ENCODE measurements around the gene SDHC. TPM values are rescaled to one million over a fixed set of nuclear protein-coding genes. Genes with fewer than 3 reads are reported as not detected.

Gene SDHC
- total RNA-seq, 2 experiments from 2014 or later = 160 to 175 TPM

DNA sequence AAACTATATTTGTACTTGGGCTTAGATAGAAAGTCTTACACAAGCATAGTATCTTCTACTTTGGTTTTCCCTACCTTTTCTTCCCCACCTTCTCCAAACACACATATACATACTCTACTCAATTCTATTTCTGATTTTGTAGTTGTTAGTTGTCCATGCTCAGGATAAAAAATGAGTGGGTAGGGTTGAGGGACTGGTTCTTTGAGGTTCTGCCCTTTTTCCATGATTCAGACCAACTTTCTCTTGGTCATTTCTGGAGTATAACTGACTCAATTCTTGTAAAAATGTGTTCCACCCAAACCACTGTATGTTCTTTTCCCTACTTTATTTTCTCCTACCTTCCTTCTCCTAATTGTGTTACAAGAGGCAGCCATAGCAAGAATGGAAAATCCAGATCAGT is 50.2 kb downstream of the SDHC start:
- Mint-ChIP-seq H3K27ac (peak overlapping the region; percentile 65), H3K27me3 (no peaks in the 10 kb centered on the region), H3K9me3 (no peaks in the 10 kb centered on the region), H3K36me3 (ENCODE audit: low read depth) (peaks cover 22% of the 10 kb centered on the region), H3K4me1 (ENCODE audit: low read depth) (peaks cover 25% of the 10 kb centered on the region), H3K4me3 (no peak overlapping the region)
- ATAC-seq (no peak), DNase-seq (no peak)
- TF ChIP-seq, protein P1, sequence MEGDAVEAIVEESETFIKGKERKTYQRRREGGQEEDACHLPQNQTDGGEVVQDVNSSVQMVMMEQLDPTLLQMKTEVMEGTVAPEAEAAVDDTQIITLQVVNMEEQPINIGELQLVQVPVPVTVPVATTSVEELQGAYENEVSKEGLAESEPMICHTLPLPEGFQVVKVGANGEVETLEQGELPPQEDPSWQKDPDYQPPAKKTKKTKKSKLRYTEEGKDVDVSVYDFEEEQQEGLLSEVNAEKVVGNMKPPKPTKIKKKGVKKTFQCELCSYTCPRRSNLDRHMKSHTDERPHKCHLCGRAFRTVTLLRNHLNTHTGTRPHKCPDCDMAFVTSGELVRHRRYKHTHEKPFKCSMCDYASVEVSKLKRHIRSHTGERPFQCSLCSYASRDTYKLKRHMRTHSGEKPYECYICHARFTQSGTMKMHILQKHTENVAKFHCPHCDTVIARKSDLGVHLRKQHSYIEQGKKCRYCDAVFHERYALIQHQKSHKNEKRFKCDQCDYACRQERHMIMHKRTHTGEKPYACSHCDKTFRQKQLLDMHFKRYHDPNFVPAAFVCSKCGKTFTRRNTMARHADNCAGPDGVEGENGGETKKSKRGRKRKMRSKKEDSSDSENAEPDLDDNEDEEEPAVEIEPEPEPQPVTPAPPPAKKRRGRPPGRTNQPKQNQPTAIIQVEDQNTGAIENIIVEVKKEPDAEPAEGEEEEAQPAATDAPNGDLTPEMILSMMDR (IDR thresholded peaks at IDR 0.05) = no peak
- intact Hi-C loops (cut with micrococcal nuclease) = no loop called here
- ChIA-PET CTCF (interaction anchor here (1.2 kb wide), 1 partner anchor 18 kb away, joined by 6 read pairs; no protein-coding TSS in a partner anchor), POLR2A (no interaction called here)

DNA sequence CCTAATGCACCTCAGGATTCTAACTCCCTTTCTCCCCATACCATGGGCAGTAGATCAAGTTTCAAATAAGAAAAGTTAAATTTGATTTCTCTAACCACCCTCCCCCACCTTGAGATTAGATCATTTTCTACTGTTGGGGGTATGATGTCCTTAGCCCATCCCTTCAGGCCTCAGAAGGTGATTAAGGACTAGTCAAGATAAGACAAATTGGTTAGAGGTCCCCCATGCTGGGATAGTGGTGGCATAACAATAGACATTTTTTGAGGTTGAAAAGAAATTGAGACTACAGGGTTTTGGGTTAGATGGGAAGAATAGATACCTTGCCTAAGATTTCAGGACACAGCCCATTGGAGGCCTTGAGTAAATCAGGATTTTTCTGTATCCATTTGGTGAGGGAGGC is 51.0 kb downstream of the SDHC start:
- H3K9me3 Mint-ChIP-seq = no peaks in the 10 kb centered on the region
- TF ChIP-seq, protein P1 (IDR thresholded peaks at IDR 0.05) = no peak
- DNase-seq (no peak), ATAC-seq (no peak)
- no peak overlapping the region for H3K27ac Mint-ChIP-seq
- intact Hi-C loops (cut with micrococcal nuclease) = no loop called here
- H3K4me3 Mint-ChIP-seq = no peak overlapping the region
- peaks cover 17% of the 10 kb centered on the region for H3K4me1 Mint-ChIP-seq (ENCODE audit: low read depth)
- no peaks in the 10 kb centered on the region for H3K27me3 Mint-ChIP-seq
- peaks cover 20% of the 10 kb centered on the region for H3K36me3 Mint-ChIP-seq (ENCODE audit: low read depth)
- ChIA-PET POLR2A (no interaction called here), CTCF (no interaction called here)

DNA sequence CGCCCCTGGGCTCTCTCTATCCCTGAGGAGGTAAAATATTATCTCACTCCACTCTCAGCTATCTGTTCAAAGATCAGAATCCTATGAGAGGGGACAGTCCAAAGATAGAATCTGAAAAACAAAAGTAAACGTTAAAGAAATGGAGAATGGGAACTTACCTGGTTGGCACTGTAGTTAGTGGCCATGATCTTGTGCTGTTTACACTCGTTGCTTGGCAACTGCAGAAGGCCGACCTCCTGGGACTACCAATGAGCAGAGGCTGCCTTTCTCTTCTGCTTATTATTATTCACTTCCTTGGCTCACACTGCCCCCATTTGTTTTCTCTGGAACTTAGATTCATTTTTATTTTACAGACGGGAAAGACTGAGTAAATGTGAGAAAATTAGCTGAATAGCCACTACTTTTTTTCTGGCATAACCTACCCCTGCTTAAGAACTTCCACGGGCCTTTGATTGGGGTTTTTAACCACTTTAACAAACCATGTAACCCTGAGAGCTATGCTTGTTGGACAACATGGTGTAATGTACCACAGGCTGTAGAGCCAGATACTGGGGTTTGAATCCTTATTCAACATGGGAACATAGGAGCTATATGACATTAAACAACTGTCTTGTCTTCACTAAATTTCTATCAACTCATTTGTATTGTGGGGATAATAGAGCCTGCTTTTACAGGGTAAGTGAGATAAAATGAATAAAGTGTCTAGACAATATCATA is 53.7 kb downstream of the SDHC start, which contains the start of gene CFAP126:
Gene CFAP126 (minus strand): TSS at position 193 of the 717 bp plus-strand sequence. CDS start 8 bp downstream, at position 185.
- POLR2A ChIA-PET = interaction anchor here (0.6 kb wide), 1 partner anchor 143 kb away, joined by 4 read pairs; no protein-coding TSS in a partner anchor
- Mint-ChIP-seq H3K4me3 (no peak within 1 kb of the TSS), H3K36me3 (ENCODE audit: low read depth) (peaks cover 20% of the 10 kb centered on the region), H3K27me3 (no peaks in the 10 kb centered on the region), H3K4me1 (ENCODE audit: low read depth) (peaks cover 17% of the 10 kb centered on the region), H3K9me3 (no peaks in the 10 kb centered on the region), H3K27ac (peak within 1 kb of the TSS; percentile 50)
- intact Hi-C loops (cut with micrococcal nuclease) = no loop called here
- ATAC-seq (peak; percentile 99), DNase-seq (peak; percentile 66)
- CTCF ChIA-PET = interaction anchor here (0.9 to 2.8 kb wide), 8 partner anchors 10 to 202 kb away, joined by 3 to 19 read pairs (median 4); no protein-coding TSS in a partner anchor
- TF ChIP-seq, protein P1 (IDR thresholded peaks at IDR 0.05) = peak; percentile 33

DNA sequence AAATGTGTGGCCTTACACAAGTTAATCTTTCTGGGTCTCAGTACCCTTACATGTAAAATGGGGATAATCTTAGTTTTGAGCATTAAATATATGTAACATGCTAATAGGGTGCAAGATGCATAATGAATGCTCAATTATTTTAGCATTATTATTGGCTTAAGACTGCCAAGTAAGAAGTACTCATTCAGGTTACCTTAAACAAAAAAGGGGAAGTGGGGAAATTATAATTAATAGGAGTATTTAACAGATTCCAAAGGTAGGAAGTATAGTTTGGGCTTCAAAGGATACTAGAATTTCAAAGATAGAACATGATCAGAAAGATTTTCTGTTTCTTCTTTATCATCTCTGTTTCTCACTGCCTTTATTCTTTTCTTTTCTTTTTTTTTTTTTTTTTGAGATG is 59.3 kb downstream of the SDHC start:
- DNase-seq (no peak), ATAC-seq (no peak)
- no peaks in the 10 kb centered on the region for H3K4me1 Mint-ChIP-seq (ENCODE audit: low read depth)
- no peaks in the 10 kb centered on the region for H3K9me3 Mint-ChIP-seq
- no peaks in the 10 kb centered on the region for H3K36me3 Mint-ChIP-seq (ENCODE audit: low read depth)
- TF ChIP-seq, protein P1 (IDR thresholded peaks at IDR 0.05) = no peak
- ChIA-PET POLR2A (interaction anchor here (1.3 kb wide), 1 partner anchor 172 kb away, joined by 3 read pairs; the partner anchor contains the start of gene NDUFS2), CTCF (interaction anchor here (1.0 to 2.6 kb wide), 3 partner anchors 10 to 162 kb away, joined by 3 to 18 read pairs (median 3); no protein-coding TSS in a partner anchor)
- H3K4me3 Mint-ChIP-seq = no peak overlapping the region
- intact Hi-C loops (cut with micrococcal nuclease) = no loop called here
- no peaks in the 10 kb centered on the region for H3K27me3 Mint-ChIP-seq
- no peak overlapping the region for H3K27ac Mint-ChIP-seq

DNA sequence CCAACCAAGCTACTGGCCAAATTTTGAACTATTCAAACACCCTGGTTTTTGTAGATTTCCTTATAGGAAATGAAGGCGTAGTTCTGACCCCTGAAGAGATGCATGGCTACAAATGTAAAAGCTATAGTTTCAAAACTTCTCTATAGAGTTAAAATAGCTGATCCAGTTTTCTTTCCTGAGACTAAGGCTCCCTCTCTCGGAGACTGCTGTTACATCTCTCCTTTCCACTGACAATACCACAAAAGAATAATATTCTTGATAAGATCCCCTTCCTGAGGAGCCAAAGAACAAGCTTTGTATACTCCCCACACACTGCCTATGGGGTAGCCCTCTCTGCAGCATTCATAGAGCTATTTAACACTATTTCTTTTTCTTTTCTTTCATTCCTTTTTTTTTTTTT is 60.2 kb downstream of the SDHC start:
- Mint-ChIP-seq H3K4me1 (ENCODE audit: low read depth) (no peaks in the 10 kb centered on the region), H3K27ac (no peak overlapping the region), H3K27me3 (no peaks in the 10 kb centered on the region), H3K36me3 (ENCODE audit: low read depth) (no peaks in the 10 kb centered on the region), H3K4me3 (no peak overlapping the region), H3K9me3 (no peaks in the 10 kb centered on the region)
- CTCF ChIA-PET = interaction anchor here (1.0 to 2.6 kb wide), 10 partner anchors 9 to 209 kb away, joined by 3 to 18 read pairs (median 5); partner anchors contain the start of genes PPOX and TOMM40L
- ATAC-seq (no peak), DNase-seq (no peak)
- intact Hi-C loops (cut with micrococcal nuclease) = no loop called here
- TF ChIP-seq, protein P1 (IDR thresholded peaks at IDR 0.05) = no peak
- POLR2A ChIA-PET = interaction anchor here (1.1 to 1.3 kb wide), 2 partner anchors 10 to 172 kb away, joined by 3 read pairs; partner anchors contain the start of gene NDUFS2
